Dendritic cell treated with granulocyte-macrophage colony-stimulating factor and Interleukin-4, amounts not matched to agents 40 ng/mL and 50 ng/mL, for 4 days (primary cell): ENCODE data around the gene C3orf38.
A peak's percentile ranks its signal among the peaks of the same experiment; 100 is the strongest.
"Not testable (repeated sequence)": the region's sequence is repeated elsewhere in the genome, so short reads cannot be mapped to it uniquely, and the experiment has no call there.

ENCODE experiments used
- H3K27ac Mint-ChIP-seq: one replicate; pipeline ENCODE4 v1.8.0; 2022; ENCODE audit warnings: mild to moderate bottlenecking, mixed read lengths
- H3K27me3 Mint-ChIP-seq: one replicate; pipeline ENCODE4 v1.8.0; 2022; ENCODE audit warnings: mild to moderate bottlenecking, mixed read lengths
- H3K36me3 Mint-ChIP-seq: one replicate; pipeline ENCODE4 v1.8.0; 2022; ENCODE audit warnings: low read depth, mixed read lengths
- H3K4me1 Mint-ChIP-seq: one replicate; pipeline ENCODE4 v1.8.0; 2022; ENCODE audit warnings: low read depth, mixed read lengths
- H3K4me3 Mint-ChIP-seq: one replicate; pipeline ENCODE4 v1.8.0; 2022; ENCODE audit warnings: mild to moderate bottlenecking, moderate library complexity, mixed read lengths
- H3K9me3 Mint-ChIP-seq: one replicate; pipeline ENCODE4 v1.8.0; 2022; ENCODE audit warnings: mixed read lengths
- intact Hi-C: fragments of 100-400 bp; cut with micrococcal nuclease; formaldehyde crosslinking; loops from one replicate; pipeline ENCODE4 v1.15.0; 2022

Gene C3orf38

GRCh38 chr3:88149509-88150362 lies at the start of gene C3orf38:
Gene C3orf38 (plus strand): TSS chr3:88149959. CDS start chr3:88150053, 94 bp downstream.
- peaks cover 31% of the 10 kb centered on the region for H3K36me3 Mint-ChIP-seq
- intact Hi-C loops: loop anchor here (1.0 to 5.0 kb wide), 2 partner anchors 90 to 922 kb away; partner anchors contain the start of genes CGGBP1, CHMP2B and ZNF654
- peak within 1 kb of the TSS; percentile 95 for H3K4me3 Mint-ChIP-seq
- peak within 1 kb of the TSS; percentile 98 for H3K27ac Mint-ChIP-seq
- peaks cover 32% of the 10 kb centered on the region for H3K4me1 Mint-ChIP-seq
- H3K9me3 Mint-ChIP-seq: no peaks in the 10 kb centered on the region
- H3K27me3 Mint-ChIP-seq: no peaks in the 10 kb centered on the region

DNA sequence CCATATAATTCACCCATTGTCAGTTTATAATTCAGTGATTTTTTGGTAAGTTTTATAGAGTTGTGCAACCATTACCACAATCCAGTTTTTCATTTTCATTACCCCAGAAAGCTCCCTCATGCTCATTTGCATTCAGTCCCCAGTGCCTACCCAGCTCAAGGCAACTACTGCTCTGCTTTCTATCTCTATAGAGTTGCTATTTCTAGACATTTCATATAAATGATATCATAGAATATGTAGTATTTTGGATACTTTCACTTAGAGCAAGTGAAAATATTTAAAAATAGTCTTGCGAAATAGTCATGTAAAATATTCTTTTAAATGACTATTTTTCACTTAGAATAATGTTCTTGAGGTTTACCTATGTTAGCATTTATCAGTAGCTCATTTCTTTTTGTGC lies 48.6 kb upstream of the C3orf38 start:
- Mint-ChIP-seq H3K27ac (no peak overlapping the region), H3K27me3 (no peaks in the 10 kb centered on the region)
- intact Hi-C loops: no loop called here

DNA sequence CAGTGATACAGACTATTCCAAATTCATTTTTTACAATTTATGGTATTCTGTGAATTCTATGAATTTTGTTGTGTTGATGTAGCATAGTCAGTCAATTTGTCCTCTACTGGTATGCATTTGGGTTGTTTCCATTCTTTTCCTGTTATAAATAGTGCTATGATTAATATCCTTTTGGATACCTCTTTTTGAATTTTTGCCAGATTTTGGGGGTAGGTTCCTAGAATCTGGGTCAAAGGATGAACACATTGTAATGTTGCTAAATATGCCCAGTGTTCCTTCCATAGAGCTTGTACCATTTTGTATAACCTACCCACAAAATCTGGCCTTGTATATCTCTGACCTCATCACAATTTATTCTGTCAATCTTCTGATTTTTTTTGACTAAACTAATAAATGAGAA lies 44.4 kb upstream of the C3orf38 start:
- Mint-ChIP-seq H3K4me1 (no peaks in the 10 kb centered on the region), H3K9me3 (no peaks in the 10 kb centered on the region), H3K4me3 (no peak overlapping the region), H3K27me3 (no peaks in the 10 kb centered on the region), H3K36me3 (peaks cover 29% of the 10 kb centered on the region), H3K27ac (no peak overlapping the region)
- intact Hi-C loops: loop anchor here (5.0 kb wide), 1 partner anchor 338 kb away; no protein-coding TSS in a partner anchor

More for the DNA sequence above, 48.6 kb upstream of the C3orf38 start:
- Mint-ChIP-seq H3K4me1 (no peaks in the 10 kb centered on the region), H3K9me3 (peaks cover 9% of the 10 kb centered on the region), H3K4me3 (no peak overlapping the region), H3K36me3 (peaks cover 42% of the 10 kb centered on the region)

DNA sequence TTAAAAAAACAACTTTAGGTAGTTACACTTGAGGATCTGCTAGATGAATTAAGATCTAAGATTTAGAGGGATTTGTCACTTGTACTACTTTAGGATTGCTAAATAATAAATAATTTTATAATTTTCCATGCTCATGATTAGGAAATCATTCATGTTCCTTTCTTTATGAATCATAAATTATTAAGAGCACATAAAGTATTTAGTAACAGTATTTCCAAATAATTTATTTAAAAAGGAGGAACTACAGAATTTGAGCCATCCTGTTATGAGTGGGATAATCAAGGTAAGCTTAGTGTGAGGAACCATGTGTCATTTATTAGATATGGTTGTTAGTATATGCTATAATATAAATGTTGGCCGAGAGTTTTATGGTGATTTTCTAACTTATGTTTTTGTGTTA lies 37.5 kb upstream of the C3orf38 start:
- H3K36me3 Mint-ChIP-seq: peaks cover 38% of the 10 kb centered on the region
- H3K4me1 Mint-ChIP-seq: peaks cover under 1% of the 10 kb centered on the region
- no peak overlapping the region for H3K4me3 Mint-ChIP-seq
- no peak overlapping the region for H3K27ac Mint-ChIP-seq
- H3K27me3 Mint-ChIP-seq: no peaks in the 10 kb centered on the region
- intact Hi-C loops: loop anchor here (2.0 to 5.0 kb wide), 3 partner anchors 53 to 761 kb away; partner anchors contain the start of genes CGGBP1 and ZNF654
- H3K9me3 Mint-ChIP-seq: no peaks in the 10 kb centered on the region

DNA sequence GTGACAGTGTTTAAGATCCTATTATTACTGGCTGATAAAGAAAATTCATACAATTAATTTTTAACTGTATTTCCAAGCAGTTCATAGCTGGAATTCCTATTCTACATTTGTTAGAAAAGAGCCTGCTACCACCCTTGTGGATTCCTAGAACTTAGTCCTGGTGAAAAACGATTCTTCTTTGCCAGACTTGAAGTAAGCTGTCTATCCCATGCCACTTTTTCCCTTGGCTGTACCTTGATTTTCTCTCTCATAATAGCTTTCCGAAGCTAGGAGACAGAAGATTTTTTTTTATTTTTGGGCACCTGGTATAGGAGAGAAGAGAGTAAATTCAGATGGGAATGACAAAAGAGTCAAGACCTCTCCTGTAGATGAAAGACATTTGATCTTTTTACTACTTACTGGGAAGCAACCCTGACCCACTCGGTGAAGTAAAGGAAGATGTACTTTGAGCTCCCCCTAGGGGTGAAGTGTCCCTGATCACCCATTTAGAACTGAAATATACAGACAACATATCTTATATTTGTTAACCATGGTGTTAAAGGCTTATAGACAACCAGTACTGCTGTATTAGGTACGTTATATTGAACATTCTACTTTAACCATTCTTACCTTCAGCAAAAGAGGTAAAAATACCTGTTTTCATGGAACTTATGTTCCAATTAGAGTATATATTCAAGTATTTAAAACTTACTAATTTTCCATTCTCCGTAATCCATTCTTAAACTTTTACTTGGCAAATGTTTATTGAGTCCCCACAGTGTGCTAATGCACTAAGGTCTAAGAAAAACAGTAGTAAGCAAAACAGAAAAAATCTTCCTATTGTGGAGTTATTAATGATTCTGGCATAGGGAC lies 36.2 kb upstream of the C3orf38 start:
- peaks cover 38% of the 10 kb centered on the region for H3K36me3 Mint-ChIP-seq
- no peaks in the 10 kb centered on the region for H3K9me3 Mint-ChIP-seq

DNA sequence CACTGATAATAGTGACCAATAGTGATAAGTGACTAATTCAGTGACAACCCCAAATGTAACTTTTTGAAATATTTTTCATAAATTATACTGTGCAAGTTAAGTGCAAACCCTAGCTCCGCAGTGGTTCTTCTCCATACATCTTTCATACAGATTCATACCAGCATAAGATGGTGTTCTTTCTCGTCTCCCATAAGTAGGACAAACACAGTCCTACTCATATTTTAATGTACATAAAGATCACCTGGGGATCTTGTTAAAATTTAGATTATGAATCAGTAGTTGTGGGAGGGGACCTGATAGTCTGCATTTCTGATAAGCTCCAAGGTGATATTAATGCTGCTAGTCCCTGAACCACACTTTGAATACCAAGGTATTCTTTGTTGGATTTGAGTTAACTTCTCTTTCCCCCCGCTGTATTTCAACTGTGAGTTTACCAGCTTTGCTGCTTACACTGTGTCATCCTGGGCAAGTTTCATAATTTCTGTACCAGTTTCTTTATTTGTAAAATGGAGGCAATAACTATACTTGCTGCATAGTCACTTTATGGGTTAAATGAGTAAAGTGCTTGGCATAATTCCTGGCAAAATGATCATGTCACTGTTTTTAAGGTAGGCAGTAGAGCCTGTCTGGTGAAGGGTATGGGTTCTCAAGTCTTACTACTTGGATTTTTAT lies 34.7 kb upstream of the C3orf38 start:
- H3K4me3 Mint-ChIP-seq: no peak overlapping the region
- H3K4me1 Mint-ChIP-seq: peaks cover 5% of the 10 kb centered on the region
- intact Hi-C loops: loop anchor here (5.0 kb wide), 1 partner anchor 108 kb away; no protein-coding TSS in a partner anchor
- peaks cover 39% of the 10 kb centered on the region for H3K36me3 Mint-ChIP-seq
- H3K27me3 Mint-ChIP-seq: no peaks in the 10 kb centered on the region
- no peaks in the 10 kb centered on the region for H3K9me3 Mint-ChIP-seq
- H3K27ac Mint-ChIP-seq: no peak overlapping the region

More for the DNA sequence above, 36.2 kb upstream of the C3orf38 start:
- intact Hi-C loops: loop anchor here (2.0 to 5.0 kb wide), 3 partner anchors 55 to 763 kb away; partner anchors contain the start of genes CGGBP1 and ZNF654
- Mint-ChIP-seq H3K27ac (no peak overlapping the region), H3K4me1 (peaks cover 5% of the 10 kb centered on the region), H3K4me3 (no peak overlapping the region), H3K27me3 (no peaks in the 10 kb centered on the region)

GRCh38 chr3:88117683-88118082 lies 32.1 kb upstream of the C3orf38 start:
- H3K9me3 Mint-ChIP-seq: no peaks in the 10 kb centered on the region
- no peaks in the 10 kb centered on the region for H3K27me3 Mint-ChIP-seq
- no peak overlapping the region for H3K27ac Mint-ChIP-seq
- intact Hi-C loops: no loop called here
- H3K4me3 Mint-ChIP-seq: no peak overlapping the region
- H3K36me3 Mint-ChIP-seq: peaks cover 47% of the 10 kb centered on the region
- peaks cover 17% of the 10 kb centered on the region for H3K4me1 Mint-ChIP-seq

DNA sequence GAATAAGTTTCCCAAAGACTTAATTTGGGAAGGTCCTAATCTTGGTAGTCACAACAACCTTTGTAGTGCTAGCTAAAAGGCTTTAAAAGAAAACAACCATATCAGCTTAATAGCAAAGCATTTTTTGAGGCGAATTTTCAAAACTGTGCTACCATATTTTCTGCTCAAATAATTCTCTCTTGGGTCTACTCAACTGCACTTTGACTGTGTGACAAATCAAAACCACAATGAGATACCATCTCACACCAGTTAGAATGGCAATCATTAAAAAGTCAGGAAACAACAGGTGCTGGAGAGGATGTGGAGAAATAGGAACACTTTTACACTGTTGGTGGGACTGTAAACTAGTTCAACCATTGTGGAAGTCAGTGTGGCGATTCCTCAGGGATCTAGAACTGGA lies 31.2 kb upstream of the C3orf38 start:
- H3K4me3 Mint-ChIP-seq, H3K27me3 Mint-ChIP-seq, H3K9me3 Mint-ChIP-seq, intact Hi-C loops, H3K27ac Mint-ChIP-seq: not testable (repeated sequence)
- Mint-ChIP-seq H3K36me3 (peaks cover 47% of the 10 kb centered on the region), H3K4me1 (peaks cover 17% of the 10 kb centered on the region)

- H3K27me3 Mint-ChIP-seq: no peaks in the 10 kb centered on the region
- H3K27ac Mint-ChIP-seq: no peak overlapping the region
- peaks cover 16% of the 10 kb centered on the region for H3K36me3 Mint-ChIP-seq
- intact Hi-C loops: no loop called here
- no peak overlapping the region for H3K4me3 Mint-ChIP-seq
- H3K4me1 Mint-ChIP-seq: peaks cover 18% of the 10 kb centered on the region
- no peaks in the 10 kb centered on the region for H3K9me3 Mint-ChIP-seq
Measured at GRCh38 chr3:88123526-88123925, 26.2 kb upstream of the C3orf38 start.

- peaks cover 6% of the 10 kb centered on the region for H3K4me1 Mint-ChIP-seq
- no peaks in the 10 kb centered on the region for H3K9me3 Mint-ChIP-seq
- H3K4me3 Mint-ChIP-seq: no peak overlapping the region
- no peak overlapping the region for H3K27ac Mint-ChIP-seq
- intact Hi-C loops: no loop called here
- no peaks in the 10 kb centered on the region for H3K27me3 Mint-ChIP-seq
- peaks cover 58% of the 10 kb centered on the region for H3K36me3 Mint-ChIP-seq
Measured at GRCh38 chr3:88131695-88132094, 18.1 kb upstream of the C3orf38 start.

GRCh38 chr3:88132894-88133293 lies 16.9 kb upstream of the C3orf38 start:
- Mint-ChIP-seq H3K27ac (no peak overlapping the region), H3K27me3 (no peaks in the 10 kb centered on the region), H3K4me3 (no peak overlapping the region), H3K36me3 (peaks cover 60% of the 10 kb centered on the region), H3K9me3 (no peaks in the 10 kb centered on the region), H3K4me1 (no peaks in the 10 kb centered on the region)
- intact Hi-C loops: no loop called here

GRCh38 chr3:88133711-88134263 lies 16.0 kb upstream of the C3orf38 start:
- Mint-ChIP-seq H3K4me3 (no peak overlapping the region), H3K27ac (no peak overlapping the region), H3K27me3 (no peaks in the 10 kb centered on the region), H3K9me3 (no peaks in the 10 kb centered on the region), H3K4me1 (no peaks in the 10 kb centered on the region), H3K36me3 (peaks cover 65% of the 10 kb centered on the region)
- intact Hi-C loops: no loop called here

GRCh38 chr3:88137836-88138235 lies 11.9 kb upstream of the C3orf38 start:
- Mint-ChIP-seq H3K4me3 (no peak overlapping the region), H3K36me3 (peaks cover 73% of the 10 kb centered on the region), H3K27ac (no peak overlapping the region), H3K9me3 (no peaks in the 10 kb centered on the region), H3K27me3 (no peaks in the 10 kb centered on the region), H3K4me1 (no peaks in the 10 kb centered on the region)
- intact Hi-C loops: no loop called here
